Kidney capillary endothelial cell (primary cell): ENCODE data around the gene SOCS6.
"Not testable (repeated sequence)": the region's sequence is repeated elsewhere in the genome, so short reads cannot be mapped to it uniquely, and the experiment has no call there.

Experiments used
- DNase-seq: peaks from one replicate; pipeline ENCODE4 v3.0.0-alpha.2; 2018; ENCODE audit warnings: low spot score

Gene SOCS6, protein sequence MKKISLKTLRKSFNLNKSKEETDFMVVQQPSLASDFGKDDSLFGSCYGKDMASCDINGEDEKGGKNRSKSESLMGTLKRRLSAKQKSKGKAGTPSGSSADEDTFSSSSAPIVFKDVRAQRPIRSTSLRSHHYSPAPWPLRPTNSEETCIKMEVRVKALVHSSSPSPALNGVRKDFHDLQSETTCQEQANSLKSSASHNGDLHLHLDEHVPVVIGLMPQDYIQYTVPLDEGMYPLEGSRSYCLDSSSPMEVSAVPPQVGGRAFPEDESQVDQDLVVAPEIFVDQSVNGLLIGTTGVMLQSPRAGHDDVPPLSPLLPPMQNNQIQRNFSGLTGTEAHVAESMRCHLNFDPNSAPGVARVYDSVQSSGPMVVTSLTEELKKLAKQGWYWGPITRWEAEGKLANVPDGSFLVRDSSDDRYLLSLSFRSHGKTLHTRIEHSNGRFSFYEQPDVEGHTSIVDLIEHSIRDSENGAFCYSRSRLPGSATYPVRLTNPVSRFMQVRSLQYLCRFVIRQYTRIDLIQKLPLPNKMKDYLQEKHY

DNA sequence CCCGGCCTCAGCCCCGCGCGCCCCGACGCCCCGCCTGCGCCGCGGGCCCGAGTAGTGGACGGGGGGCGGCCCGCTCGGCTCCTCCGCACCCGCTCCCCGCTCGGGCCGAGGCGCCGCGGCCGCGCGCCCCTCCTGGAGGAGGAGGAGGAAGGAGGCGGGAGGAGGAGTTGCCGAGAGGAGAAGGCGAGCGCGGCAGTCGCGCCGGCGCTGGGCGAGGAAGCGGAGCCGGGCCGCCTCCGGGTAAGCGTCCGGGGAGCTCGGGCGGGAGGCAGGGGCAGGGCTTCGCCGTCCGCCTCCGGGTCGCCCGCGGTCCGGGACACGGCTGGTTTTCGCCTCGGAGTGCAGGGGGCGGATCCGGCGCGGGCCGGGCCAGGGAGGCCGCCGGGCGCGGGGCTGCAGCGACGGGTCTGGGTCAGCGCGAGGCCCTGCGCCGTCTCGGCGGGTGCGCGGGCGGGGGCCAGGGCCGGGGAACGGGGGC is at the start of gene SOCS6:
Gene SOCS6 (plus strand): TSS at position 195 of the 478 bp plus-strand sequence. CDS start 35,624 bp downstream, outside the sequence.
- peak; percentile 34 for DNase-seq

DNA sequence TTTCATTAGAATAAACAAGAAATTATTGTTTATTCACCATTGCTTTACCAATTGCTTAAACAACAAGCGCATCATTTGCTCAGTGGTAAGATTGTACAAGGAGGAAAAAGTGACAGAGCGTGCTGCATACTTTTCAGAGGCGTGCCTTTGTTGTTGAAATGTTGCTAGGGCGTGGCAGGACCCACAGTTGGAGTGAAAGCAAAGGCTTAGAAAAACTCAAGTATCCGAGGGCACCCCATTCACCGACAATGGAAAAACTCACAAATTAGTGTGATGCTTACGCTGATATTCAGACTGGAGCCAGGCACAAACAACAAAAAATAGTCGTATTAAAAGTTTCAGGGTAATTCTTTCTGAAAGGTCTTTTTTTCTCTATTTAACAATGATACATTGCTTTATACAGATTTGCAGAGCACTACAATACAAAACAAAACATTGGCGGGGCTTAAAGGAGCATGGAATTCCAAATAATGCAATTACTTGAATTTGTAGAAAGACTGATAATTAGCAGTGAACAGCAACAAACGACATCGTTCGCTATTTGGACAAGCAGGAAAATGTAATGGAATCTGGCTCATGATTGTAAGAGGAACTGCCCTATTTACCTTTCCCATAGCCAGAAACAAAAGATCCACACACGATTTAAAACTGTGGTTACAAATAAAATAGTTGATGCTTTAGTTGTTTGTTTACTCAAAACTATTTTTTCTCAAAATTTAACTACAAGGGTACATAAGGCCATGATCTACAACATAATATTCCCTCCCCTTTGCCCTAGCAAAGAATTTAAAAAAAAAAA is 45.5 kb upstream of the SOCS6 start:
- no peak for DNase-seq

DNA sequence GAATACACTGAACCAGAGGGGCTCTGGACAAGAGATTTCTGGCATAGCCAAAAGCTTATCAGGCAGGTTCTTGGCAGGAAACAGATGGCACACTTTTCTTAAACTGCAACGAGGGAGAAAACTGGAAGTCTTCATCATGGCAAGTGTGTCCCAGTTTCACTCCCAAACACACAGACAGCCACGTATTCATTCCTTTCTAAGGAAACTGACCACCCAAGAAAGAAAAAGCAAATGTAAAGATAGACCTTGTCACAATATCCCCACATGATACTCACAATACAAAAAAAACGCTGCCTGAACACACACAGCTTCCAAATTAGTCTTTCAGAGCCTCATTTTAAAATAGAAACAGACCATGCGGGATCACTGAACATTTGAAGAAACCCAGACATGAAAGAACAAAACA is 42.8 kb upstream of the SOCS6 start:
- no peak for DNase-seq

DNA sequence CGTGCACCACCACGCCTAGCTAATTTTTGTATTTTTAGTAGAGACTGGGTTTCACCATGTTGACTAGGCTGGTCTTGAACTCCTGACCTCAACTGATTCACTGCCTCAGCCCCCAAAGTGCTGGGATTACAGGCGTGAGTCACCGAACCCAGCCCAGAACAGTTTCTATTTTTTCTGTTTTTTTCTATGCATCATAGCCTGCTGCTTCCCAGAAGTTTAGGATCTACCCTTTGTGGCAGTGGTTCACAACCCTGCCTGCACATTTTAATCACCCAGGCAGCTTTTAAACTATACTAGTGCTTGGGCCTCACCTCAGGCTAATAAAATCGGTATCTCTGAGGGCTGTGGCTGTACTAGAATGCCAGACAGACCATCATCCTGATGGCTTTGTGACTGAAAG is 39.7 kb upstream of the SOCS6 start:
- no peak for DNase-seq

DNA sequence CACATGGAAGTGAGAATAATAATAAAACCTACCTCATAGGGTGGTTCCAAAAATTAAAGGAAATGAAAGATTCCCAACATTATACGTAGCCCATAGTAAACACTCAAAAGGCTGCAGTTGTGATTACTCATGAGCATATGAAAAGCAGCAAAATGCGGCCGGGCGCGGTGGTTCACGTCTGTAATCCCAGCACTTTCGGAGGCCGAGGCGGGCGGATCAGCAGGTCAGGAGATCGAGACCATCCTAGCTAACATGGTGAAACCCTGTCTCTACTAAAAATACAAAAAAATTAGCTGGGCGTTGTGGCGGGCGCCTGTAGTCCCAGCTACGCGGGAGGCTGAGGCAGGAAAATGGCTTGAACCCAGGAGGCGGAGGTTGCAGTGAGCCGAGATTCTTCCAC is 39.0 kb upstream of the SOCS6 start:
- DNase-seq: not testable (repeated sequence)

DNA sequence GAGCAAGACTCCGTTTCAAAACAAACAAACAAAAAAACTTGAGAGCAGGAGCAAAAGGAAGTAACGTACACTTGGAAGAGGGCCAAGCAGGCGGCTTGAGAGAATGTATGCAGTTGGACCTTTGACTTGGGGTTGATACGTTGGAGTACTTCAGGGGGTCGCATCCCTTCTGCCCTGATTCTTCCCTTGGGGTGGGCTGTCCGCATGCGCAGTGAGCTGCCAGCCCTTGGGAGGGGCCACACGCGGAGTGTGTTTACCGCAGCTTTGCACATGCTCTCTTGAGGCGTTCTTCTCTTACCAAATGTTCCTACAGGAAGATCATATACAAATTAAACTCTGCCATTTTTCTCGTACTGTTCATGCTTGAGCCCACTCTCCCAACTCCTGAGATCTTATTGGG is 38.1 kb upstream of the SOCS6 start:
- no peak for DNase-seq

DNA sequence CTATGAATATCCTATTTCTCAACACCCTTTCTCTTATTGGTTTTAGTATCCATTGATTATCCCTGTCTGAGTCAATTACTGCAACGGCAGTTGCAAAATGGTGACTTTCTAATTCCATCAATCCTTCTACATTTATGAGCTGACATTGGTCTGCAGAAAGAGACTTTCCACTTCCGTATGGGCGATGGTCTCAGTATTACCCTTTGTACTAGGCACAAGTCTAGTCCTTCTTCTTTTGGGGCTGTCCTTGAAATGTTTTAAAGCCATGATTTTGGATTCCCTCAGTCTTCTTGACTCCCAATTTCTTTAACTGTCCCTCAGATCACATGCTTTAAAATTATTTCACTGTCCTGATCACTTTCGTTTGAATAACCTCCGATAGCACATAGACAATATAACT is 32.7 kb upstream of the SOCS6 start:
- DNase-seq: no peak

DNA sequence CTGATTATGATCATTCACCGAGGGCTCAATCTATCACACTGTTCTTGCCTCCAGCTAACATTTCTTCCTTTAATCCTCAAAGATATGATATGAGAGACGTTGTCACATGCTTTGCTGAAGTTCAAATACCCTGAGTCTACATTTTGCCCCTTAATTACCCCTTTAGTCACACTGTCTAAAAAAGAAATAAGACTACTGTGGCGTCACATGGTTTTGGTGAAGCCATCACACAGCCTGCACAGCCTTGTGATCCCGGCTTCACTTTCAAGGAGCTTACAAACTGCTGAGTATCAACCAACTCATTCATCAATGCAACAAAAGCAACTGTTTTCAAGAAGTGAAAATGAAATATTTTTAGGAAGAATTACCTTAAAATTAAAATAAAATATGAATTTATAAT is 31.9 kb upstream of the SOCS6 start:
- no peak for DNase-seq

DNA sequence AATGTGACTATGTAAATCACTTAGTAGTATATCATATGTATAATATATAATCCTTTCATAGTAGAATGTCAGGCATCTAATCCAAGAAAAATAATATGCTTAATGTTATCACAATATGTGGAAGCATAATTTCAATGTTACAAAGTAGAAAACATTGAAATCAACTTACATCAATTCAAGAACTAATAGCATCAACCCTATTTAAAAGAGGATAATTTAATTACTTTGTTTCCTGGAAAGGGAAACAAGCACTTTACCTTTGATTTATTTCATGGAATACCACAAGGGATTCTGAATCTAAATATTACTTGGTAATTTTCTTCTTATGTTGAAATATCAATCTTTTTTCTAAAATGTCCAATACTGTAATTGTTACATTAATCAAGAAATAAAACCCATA is 30.6 kb upstream of the SOCS6 start:
- DNase-seq: no peak

DNA sequence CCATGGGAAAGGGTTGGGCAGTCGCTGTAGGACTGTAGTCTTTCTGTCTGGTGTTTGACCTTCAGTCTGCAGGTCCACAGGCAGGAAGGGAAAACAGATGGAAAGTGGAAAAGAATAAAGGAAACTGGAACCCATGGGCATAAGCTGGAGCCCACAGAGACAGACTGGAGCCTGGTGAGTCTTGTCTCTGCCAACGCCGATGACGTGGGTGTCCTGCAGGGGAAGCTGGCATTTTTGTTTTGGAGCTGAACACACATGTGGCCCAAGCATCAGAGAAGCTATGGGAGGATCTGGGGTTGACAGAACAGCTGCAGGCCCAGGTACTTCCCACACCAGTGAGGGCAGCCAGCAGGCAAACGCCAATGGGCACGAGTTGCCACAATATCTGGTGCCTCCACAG is 28.2 kb upstream of the SOCS6 start:
- DNase-seq: no peak

DNA sequence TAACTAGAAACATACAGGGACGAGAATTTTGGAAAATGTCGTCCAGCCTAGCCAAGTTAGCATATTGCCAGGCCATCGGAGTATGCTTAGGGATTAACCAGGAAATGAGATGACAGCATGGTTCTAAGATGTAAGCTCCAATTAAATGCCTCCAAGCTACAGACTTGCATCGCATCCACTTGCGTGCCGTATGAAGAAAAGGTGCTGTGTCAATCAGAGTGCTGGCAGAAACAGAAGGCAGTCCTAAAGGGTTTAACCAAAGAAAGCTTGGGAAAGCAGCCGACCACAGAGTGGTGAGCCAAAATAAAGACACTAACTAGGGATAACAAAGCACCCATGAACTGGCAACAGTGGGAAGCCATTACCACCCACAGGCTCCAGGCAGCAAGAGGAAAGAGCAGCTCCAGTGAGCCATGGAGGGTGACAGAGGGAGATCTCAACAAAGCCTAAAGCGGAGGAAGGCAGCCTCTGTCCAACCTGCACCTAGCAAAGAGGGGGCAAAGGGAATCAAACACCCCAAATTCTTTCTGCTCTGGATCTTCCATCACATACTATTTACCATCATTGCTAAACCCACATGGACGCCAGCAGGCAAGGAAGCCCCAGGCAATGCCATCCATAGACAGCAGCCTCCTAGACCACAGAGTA is 27.6 kb upstream of the SOCS6 start:
- no peak for DNase-seq

DNA sequence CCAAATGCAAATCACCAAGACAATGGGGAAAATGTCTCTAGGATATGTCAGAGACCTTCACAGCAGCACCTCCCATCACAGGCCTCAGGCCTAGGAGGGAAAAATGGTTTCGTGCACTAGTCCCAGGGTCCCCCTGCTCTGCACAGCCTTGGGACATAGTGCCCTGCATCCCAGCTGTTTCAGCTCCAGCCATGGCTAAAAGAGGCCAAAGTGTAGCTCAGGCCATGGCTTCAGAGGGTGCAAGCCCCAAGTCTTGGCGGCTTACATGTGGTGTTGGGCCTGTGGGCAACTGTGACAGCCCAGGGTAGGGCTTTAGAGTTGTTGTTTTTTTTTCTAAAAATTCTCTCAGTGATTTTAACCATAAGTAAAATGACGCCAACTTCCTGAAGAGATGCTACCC is 25.5 kb upstream of the SOCS6 start:
- DNase-seq: no peak

DNA sequence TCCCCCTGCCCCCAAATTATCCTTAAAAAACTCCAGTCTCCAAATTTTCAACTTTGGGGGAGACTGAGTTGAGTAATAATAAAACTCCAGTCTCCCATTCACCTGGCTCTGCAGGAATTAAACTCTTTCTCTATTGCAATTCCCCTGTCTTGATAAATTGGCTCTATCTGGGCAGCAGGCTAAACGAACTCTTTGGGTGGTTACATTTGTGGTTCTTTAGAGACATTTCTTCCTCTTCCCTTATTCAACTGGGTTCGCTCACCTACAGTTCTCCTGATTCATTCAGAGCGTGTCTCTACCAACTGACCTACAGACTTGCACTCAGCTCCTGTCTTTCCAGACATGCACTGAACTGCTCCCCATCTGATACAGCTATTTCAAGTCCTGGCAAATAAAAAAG is 17.1 kb upstream of the SOCS6 start:
- no peak for DNase-seq

DNA sequence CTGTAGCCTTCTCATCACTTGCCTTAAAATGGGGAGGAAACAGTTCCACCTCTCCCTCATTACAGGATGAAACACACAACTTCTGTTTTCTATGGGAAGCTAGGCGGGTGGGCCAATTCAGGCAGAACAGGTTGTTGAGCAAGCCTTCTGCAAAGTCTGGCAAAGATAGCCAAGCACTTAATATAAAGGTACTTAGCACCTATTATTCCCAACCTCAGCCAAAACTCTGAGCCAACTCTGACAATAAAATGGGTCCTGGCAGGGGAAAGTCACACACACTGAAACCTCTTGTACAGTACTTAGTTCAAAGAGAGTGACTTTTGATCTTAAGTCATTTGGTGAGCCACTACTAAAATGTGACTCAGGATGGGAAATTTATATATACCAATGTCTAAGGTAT is 15.8 kb upstream of the SOCS6 start:
- no peak for DNase-seq

DNA sequence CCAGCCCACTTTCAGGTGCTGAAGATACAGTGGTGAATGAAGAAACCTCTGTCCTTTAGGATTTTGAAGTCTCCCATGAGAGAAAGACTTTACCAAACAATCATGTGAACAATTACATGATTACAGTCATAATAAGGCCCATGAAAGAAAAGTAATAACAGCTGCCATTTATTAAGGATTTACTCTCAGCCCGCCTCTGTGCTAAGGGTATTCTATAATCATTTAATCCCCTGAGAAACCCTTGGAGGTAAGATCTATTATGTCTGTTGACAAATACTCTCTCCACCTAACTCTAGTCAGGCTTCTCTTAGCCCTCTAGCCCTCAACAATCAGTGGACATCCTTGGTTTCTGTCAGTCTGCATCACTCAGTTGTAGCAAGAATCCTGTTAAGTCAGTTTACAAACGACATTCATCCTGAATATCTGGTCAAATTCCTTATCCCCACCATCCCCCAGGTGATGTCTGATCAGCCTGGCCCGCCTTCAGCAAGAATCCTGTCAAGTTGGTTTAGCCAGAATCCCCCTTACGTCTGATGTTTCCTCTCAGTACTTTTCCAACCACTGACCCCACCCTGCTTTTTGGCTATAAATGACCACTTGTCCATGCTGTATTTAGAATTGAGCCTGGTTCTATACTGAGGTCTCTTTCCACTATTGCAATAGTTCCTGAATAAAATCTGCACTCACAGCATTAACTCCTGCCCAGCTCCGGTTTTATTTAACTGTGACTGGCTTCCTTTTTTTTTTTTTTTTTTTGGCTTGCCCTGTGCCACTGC is 12.2 kb upstream of the SOCS6 start:
- DNase-seq: no peak

DNA sequence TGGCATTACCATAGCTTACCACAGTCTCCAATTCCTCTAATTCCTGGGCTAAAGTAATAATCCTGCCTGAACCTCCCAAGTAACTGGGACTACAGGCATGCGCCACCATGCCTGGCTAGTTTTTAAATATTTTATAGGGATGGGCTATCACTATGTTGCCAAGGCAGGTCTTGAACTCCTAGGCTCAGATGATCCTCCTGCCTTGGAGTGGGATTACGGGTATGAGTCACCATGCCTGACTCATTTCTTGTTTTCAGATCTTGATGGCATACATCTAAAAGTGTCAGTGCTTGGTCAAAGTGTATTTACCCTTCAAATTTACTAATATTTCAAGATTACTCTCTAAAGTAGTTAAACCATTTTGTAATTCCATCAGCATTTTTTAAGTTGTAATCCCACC is 9.4 kb upstream of the SOCS6 start:
- no peak for DNase-seq

DNA sequence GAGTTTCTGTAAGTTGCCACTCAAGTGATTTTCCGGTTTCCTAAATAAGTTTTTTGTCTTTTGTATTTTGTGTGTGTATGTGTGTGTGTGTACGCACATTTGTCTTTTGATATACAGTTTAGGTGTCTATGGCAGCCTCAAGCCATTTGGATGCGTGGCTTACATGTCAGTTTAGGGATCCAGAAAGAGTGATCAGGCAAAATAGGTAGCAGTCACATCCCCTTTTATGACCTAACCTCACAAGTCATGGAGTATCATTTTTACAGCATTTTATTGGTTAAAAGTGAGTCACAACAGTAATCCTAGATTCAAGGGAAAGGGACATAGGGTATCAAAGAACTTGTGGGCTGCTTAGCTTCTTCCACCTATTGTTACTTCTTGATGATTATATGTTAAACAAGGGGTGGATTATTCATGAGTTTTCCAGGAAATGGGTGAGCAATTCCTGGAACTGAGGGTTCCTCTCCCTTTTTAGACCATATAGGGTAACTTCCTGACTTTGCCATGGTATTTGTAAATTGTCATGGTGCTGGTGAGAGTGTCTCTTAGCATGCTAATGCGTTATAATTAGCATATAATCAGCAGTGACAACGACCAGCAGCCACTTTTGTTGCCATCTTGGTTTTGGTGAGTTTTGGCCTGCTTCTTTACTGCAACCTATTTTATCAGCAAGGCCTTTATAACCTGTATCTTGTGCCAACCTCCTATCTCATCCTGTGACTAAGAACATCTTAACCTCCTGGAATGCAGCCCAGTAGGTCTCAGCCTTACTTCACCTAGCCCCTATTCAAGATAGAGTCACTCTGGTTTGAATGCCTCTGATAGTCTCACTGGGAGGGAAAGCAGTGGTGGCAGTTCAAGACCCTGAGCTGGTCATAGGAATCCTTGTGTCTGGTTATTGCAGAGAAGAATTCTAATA is 8.6 kb upstream of the SOCS6 start:
- DNase-seq: peak; percentile 62

DNA sequence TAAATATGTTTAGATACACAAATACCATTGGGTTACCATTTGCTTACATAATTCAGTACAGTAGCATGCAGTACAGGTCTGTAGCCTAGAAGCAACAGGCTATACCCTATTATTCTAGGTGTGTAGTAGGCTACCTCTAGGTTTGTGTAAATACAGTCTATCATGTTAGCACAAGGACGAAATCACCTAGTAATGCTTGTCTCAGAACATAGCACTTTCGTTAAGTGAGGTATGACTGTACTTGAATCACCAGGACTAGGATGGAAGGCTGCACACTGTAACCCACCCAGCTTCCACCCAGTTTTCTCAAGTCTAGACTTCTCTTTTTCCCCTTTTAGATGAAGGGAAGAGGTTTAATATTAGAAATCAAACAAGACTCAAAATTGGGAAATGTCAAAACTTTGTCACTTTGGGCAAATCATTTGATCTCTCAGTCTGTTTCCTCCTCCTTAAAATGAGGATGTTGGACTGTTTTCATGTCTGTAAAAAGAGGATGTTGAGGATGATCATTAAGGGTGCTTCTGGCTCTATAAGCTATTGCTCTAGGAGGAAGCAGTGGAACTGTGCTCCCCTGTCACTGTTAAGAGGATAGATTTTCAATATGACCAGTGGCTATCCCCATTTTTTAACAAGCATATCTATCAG is 3.7 kb upstream of the SOCS6 start:
- DNase-seq: no peak

DNA sequence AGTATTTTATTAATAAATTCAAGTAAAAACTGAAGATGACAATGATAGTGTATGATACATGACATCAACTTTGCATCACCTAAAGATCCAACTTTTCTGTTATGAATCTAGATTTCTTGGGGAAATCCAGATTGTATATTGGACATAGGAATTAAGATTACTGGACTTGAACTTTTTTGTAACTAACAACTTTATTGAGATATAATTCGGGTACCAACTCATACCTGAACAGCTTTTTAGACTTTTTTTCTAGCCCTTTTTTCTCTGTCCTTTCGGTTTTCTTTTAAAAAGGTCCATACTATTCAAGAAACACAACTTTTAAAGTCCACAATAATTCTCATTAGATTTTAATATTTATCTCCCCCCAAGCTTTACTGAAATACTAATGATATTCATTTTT is 1.1 kb upstream of the SOCS6 start:
- DNase-seq: no peak

DNA sequence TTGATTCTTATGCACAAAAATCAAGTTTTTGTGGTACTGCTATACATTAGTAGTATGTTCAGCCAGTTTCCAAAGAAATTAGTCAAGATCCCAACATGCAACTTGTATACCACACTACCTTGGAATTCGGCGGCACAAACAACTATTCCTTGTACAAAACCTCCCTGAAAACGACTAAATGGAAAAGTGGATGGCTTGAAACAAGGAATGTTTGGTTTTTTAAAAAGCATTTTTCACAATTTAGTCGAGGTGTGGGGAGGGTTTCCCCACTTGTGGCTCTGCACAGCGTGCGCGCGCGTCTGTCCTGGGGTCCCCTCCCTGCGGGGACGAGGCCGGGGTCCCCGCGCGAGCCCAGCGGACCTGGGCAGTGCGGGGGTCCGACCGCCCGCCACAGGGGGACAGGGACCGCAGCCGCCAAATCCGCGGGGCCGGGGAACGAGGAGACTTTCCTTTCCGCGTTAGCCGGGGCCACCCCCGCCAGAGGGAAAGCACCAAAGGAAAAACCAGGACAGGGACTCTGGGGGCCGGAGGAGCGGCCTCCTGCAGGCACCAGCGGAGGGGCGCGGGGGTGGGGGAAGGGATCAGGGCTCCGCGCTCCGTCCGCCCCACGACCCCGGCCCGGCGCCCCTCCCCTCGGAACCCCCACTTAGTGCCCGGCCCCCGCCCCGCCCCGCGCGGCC is 534 bp upstream of the SOCS6 start:
- no peak for DNase-seq
